IMR-90 (cell line): ENCODE data around the gene FBLN1. TPM values are rescaled to one million over a fixed set of nuclear protein-coding genes. Genes with fewer than 3 reads are reported as not detected.

Experiments used
- ATAC-seq: fragments of 200-7000 bp; cut with Tn5 transposase; 2 replicates; pipeline ENCODE4 v1.9.1; 2020; ENCODE audit warnings: low read depth, mild to moderate bottlenecking, moderate library complexity
- BruUV-seq: library from RNA; stranded (reverse); fragments of 400-500 nt; replicated peaks from 2 replicates; lab custom pipeline; 2021; lab: Mats Ljungman, UMichigan
- CTCF ChIA-PET: fragments of 300-600 bp; formaldehyde crosslinking; extraction: SDS; loops from one replicate; lab custom pipeline; 2021; ENCODE audit warnings: antibody characterized with exemption; lab: Yijun Ruan, JAX
- POLR2A ChIA-PET: fragments of 300-600 bp; sonication (Branson Sonifier 250); formaldehyde crosslinking; loops from one replicate; lab custom pipeline; 2022; ENCODE audit warnings: antibody characterized with exemption; ENCODE audit not compliant: unreplicated experiment; lab: Charles Lee
- DNase-seq: peaks from one replicate; pipeline ENCODE4 v3.0.0; 2013
- H2AFZ ChIP-seq: replicated peaks from 2 replicates; pipeline ENCODE3; 2013; ENCODE audit warnings: low read length, mild to moderate bottlenecking; ENCODE audit not compliant: poor library complexity
- H2AK5ac ChIP-seq: 2 replicates; pipeline ENCODE4 v1.6.1; 2013; ENCODE audit warnings: low read depth, low read length, inconsistent platforms
- H2AK9ac ChIP-seq: replicated peaks from 2 replicates; pipeline ENCODE3; 2013; ENCODE audit warnings: mild to moderate bottlenecking, low read depth, low read length, moderate library complexity; ENCODE audit not compliant: poor library complexity
- H2BK120ac ChIP-seq: 2 replicates; pipeline ENCODE4 v1.6.1; 2013; ENCODE audit warnings: low read depth, low read length, inconsistent platforms
- H2BK15ac ChIP-seq: 3 replicates; pipeline ENCODE4 v1.6.1; 2013; ENCODE audit warnings: low read depth, low read length, inconsistent platforms
- H2BK20ac ChIP-seq: 2 replicates; pipeline ENCODE4 v1.6.1; 2013; ENCODE audit warnings: low read depth, mild to moderate bottlenecking, inconsistent platforms, low read length, moderate library complexity
- H2BK5ac ChIP-seq: 2 replicates; pipeline ENCODE4 v1.6.1; 2013; ENCODE audit warnings: mild to moderate bottlenecking, low read depth, low read length, inconsistent platforms; ENCODE audit not compliant: poor library complexity, severe bottlenecking
- H3K14ac ChIP-seq: replicated peaks from 2 replicates; pipeline ENCODE4 v1.6.1; 2013; ENCODE audit warnings: low read depth, low read length, inconsistent platforms
- H3K18ac ChIP-seq: 2 replicates; pipeline ENCODE4 v1.6.1; 2013; ENCODE audit warnings: low read depth, low read length, control low read depth
- H3K23ac ChIP-seq: 2 replicates; pipeline ENCODE4 v1.6.1; 2013; ENCODE audit warnings: low read depth, low read length, inconsistent platforms
- H3K27ac ChIP-seq: 2 replicates; pipeline ENCODE4 v1.5.1; 2013; ENCODE audit warnings: mild to moderate bottlenecking, control low read depth, low read length; ENCODE audit not compliant: insufficient read depth
- H3K27me3 ChIP-seq: 2 replicates; pipeline ENCODE4 v1.6.1; 2013; ENCODE audit warnings: low read length; ENCODE audit not compliant: control insufficient read depth, insufficient read depth
- H3K36me3 ChIP-seq: 2 replicates; pipeline ENCODE4 v1.6.1; 2013; ENCODE audit warnings: low read length, mixed read lengths; ENCODE audit not compliant: control insufficient read depth, insufficient read depth
- H3K4ac ChIP-seq: 2 replicates; pipeline ENCODE4 v1.6.1; 2013; ENCODE audit warnings: low read depth, low read length, inconsistent platforms
- H3K4me1 ChIP-seq: 2 replicates; pipeline ENCODE4 v1.6.1; 2013; ENCODE audit warnings: low read length, mixed read lengths; ENCODE audit not compliant: control insufficient read depth, insufficient read depth
- H3K4me2 ChIP-seq: 2 replicates; pipeline ENCODE4 v1.6.1; 2013; ENCODE audit warnings: low read depth, mild to moderate bottlenecking, control low read depth, low read length, moderate library complexity
- H3K4me3 ChIP-seq: 2 replicates; pipeline ENCODE4 v1.5.1; 2013; ENCODE audit warnings: low read depth, mild to moderate bottlenecking, control low read depth, low read length, moderate library complexity; ENCODE audit not compliant: insufficient read depth
- H3K56ac ChIP-seq: 2 replicates; pipeline ENCODE4 v1.6.1; 2013; ENCODE audit warnings: low read length, inconsistent platforms; ENCODE audit not compliant: insufficient read depth; ENCODE audit errors: extremely low read depth
- H3K79me1 ChIP-seq, 2 experiments: 2 replicates each; pipeline ENCODE4 v1.6.1; 2013; ENCODE audit warnings: low read length in 2 of 2, inconsistent platforms in 1 of 2, low read depth in 1 of 2
- H3K9ac ChIP-seq: 2 replicates; pipeline ENCODE4 v1.6.1; 2013; ENCODE audit warnings: low read depth, low read length, control low read depth
- H3K9me1 ChIP-seq: 2 replicates; pipeline ENCODE4 v1.6.1; 2013; ENCODE audit warnings: low read length, inconsistent platforms; ENCODE audit not compliant: insufficient read depth
- H3K9me3 ChIP-seq: 2 replicates; pipeline ENCODE4 v1.6.1; 2013; ENCODE audit warnings: low read length; ENCODE audit not compliant: control insufficient read depth, insufficient read depth
- H4K20me1 ChIP-seq: 2 replicates; pipeline ENCODE4 v1.6.1; 2013; ENCODE audit warnings: low read length, inconsistent platforms; ENCODE audit not compliant: insufficient read depth
- H4K5ac ChIP-seq: 2 replicates; pipeline ENCODE4 v1.6.1; 2013; ENCODE audit warnings: mild to moderate bottlenecking, low read depth, low read length, control low read depth
- H4K8ac ChIP-seq, 2 experiments: 2 replicates each; pipeline ENCODE4 v1.6.1; 2013; ENCODE audit warnings: low read depth in 2 of 2, low read length in 2 of 2, control low read depth in 1 of 2, inconsistent platforms in 1 of 2
- H4K91ac ChIP-seq: 2 replicates; pipeline ENCODE4 v1.6.1; 2013; ENCODE audit warnings: low read depth, low read length, inconsistent platforms; ENCODE audit not compliant: insufficient read depth
- CEBPB ChIP-seq: IDR thresholded peaks from 2 replicates; pipeline ENCODE4 v1.6.1; 2012; ENCODE audit warnings: low read depth, low read length, improper control_type of control experiment
- ELK1 ChIP-seq: fragments of 150-350 bp; IDR thresholded peaks from 2 replicates; pipeline ENCODE4 v1.6.1; 2016; ENCODE audit warnings: low read depth, mild to moderate bottlenecking, low read length, moderate library complexity, borderline replicate concordance
- FOS ChIP-seq: fragments of 150-350 bp; IDR thresholded peaks from 2 replicates; pipeline ENCODE4 v1.6.1; 2016; ENCODE audit warnings: low read depth, low read length
- MAFK ChIP-seq: IDR thresholded peaks from 2 replicates; pipeline ENCODE4 v1.6.1; 2012; ENCODE audit warnings: low read depth, low read length, improper control_type of control experiment
- MAZ ChIP-seq: IDR thresholded peaks from 2 replicates; pipeline ENCODE4 v1.6.1; 2012; ENCODE audit warnings: low read depth, mild to moderate bottlenecking, low read length, improper control_type of control experiment, moderate library complexity, borderline replicate concordance
- MXI1 ChIP-seq: IDR thresholded peaks from 2 replicates; pipeline ENCODE4 v1.6.1; 2012; ENCODE audit warnings: low read depth, mild to moderate bottlenecking, low read length, moderate library complexity, borderline replicate concordance
- NFE2L2 ChIP-seq: fragments of 150-350 bp; IDR thresholded peaks from 2 replicates; pipeline ENCODE4 v1.6.1; 2016; ENCODE audit warnings: low read depth, mild to moderate bottlenecking, low read length
- POLR2A ChIP-seq: IDR thresholded peaks from 2 replicates; pipeline ENCODE4 v1.6.1; 2012; ENCODE audit warnings: mild to moderate bottlenecking, low read depth, low read length
- RAD21 ChIP-seq: IDR thresholded peaks from 2 replicates; pipeline ENCODE4 v1.6.1; 2012; ENCODE audit warnings: low read length, improper control_type of control experiment
- USF2 ChIP-seq: fragments of 150-350 bp; IDR thresholded peaks from 2 replicates; pipeline ENCODE4 v1.6.1; 2017; ENCODE audit warnings: mild to moderate bottlenecking, antibody characterized with exemption, low read length, low read depth
- WGBS, 2 experiments: methylation state at CpG; one replicate each; pipeline versions ENCODE4 v1.1.5 to v1.1.7; 2013; ENCODE audit warnings: missing lambda C conversion rate in 2 of 2; ENCODE audit not compliant: insufficient read length in 1 of 2; ENCODE audit errors: extremely low coverage in 2 of 2; 5-methylcytosine and 5-hydroxymethylcytosine counted together
- dilution Hi-C: fragments of 300-500 bp; cut with HindIII; formaldehyde crosslinking; loops from one replicate; pipeline ENCODE4 v1.14.3; 2018; ENCODE audit warnings: low sequenced_read_pairs; ENCODE audit not compliant: unreplicated experiment
- in situ Hi-C: fragments of 300-500 bp; cut with MboI; formaldehyde crosslinking; loops from 3 replicates; pipeline ENCODE4 v1.14.3; 2019; ENCODE audit warnings: low sequenced_read_pairs, inconsistent platforms, mixed read lengths
- intact Hi-C: fragments of 100-400 bp; cut with micrococcal nuclease; formaldehyde crosslinking; loops from 2 replicates; pipeline ENCODE4 v1.10.0; 2022
- polyA plus RNA-seq, 3 experiments: library from polyadenylated mRNA; depleted of rRNA; stranded (reverse); fragments of >200 nt; gene quantifications; 2 replicates each; pipeline ENCODE4 v1.2.3, GENCODE V29; 2012; ENCODE audit warnings: low replicate concordance in 1 of 3
- total RNA-seq: library from RNA; depleted of rRNA; stranded (reverse); fragments of >200 nt; gene quantifications from 2 replicates; pipeline ENCODE4 v1.2.3, GENCODE V29; 2012

The FBLN1 gene
- total and polyA plus RNA-seq, 2 of the 4 experiments (the other 2 are of a cell fraction): 11.3 to 87.9 TPM

- Histone ChIP-seq H2BK120ac (no peak overlapping the region), H3K9me1 (peaks cover 25% of the 10 kb centered on the region), H2BK5ac (no peak overlapping the region), H3K27ac (no peak overlapping the region), H3K23ac (no peak overlapping the region), H3K18ac (no peak overlapping the region; the same call in 1 of the 2 replicates), H2AFZ (peak overlapping the region; percentile 8), H2AK9ac (peak overlapping the region; percentile 25), H4K91ac (no peak overlapping the region), H3K79me1 (peaks cover 0 to 40% of the 10 kb centered on the region in 2 experiments; a peak in 2 of 4 replicates), H3K36me3 (peaks cover 76% of the 10 kb centered on the region), H3K9ac (no peak overlapping the region), H3K27me3 (no peaks in the 10 kb centered on the region), H3K56ac (no peak overlapping the region), H2BK15ac (no peak overlapping the region), H3K9me3 (no peaks in the 10 kb centered on the region), H4K8ac (no peak overlapping the region), H4K20me1 (peaks cover 4% of the 10 kb centered on the region), H4K5ac (no peak overlapping the region; the same call in 1 of the 2 replicates), H3K4me1 (peaks cover 30% of the 10 kb centered on the region), H3K4ac (no peak overlapping the region; the same call in 1 of the 2 replicates), H2BK20ac (no peak overlapping the region), H3K4me2 (no peak overlapping the region), H3K14ac (no peak overlapping the region), H3K4me3 (no peak overlapping the region), H2AK5ac (no peak overlapping the region; the same call in 1 of the 2 replicates)
- intact Hi-C loops: no loop called here
- in situ Hi-C loops: no loop called here
- TF ChIP-seq FOS (no peak), NFE2L2 (no peak), USF2 (no peak), MAZ (no peak), MXI1 (no peak), POLR2A (no peak), CEBPB (no peak), MAFK (no peak), ELK1 (no peak), RAD21 (no peak)
- DNase-seq: no peak
- ChIA-PET POLR2A (no interaction called here), CTCF (no interaction called here)
- ATAC-seq: no peak
- dilution Hi-C loops: no loop called here
- 100% methylated on average over 2 of the region's 15 CpGs; no CpG with 5 or more reads in 1 of the 2 experiments for WGBS, 2 experiments
- no TSS peak for BruUV-seq
Observed at GRCh38 chr22:45525480-45525879, 22.8 kb downstream of the FBLN1 start.
